NCI-H1417 treated with DMSO at 0.1 percent for 48 hours (cell line): ENCODE measurements around the gene MAP9.
"Not testable (repeated sequence)": the region's sequence is repeated elsewhere in the genome, so short reads cannot be mapped to it uniquely, and the experiment has no call there.

Experiments used
- DNase-seq: peaks from one replicate; lab custom pipeline; 2025; lab: John Stamatoyannopoulos, UW

The MAP9 gene

GRCh38 chr4:155342142-155342541, 34.6 kb downstream of the MAP9 start:
- no peak for DNase-seq

DNA sequence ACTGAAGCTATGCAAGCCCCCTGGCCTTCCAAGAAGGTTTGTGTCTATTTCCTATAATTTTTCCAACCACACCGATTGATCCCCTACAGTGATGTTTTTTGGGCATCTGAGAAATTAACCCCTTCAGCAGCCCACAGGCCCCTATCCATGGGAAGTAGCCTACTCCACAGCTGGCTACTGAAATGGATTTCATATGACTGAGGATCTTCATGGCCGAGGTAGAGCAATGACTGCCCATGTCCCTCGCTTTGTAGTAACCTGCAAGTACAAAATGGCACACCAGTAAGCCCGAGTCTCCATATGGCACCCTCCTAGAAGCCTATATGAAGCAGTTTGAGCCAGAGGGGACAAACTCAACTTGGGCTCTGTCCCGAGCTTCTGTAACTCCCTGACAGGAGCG, 36.8 kb downstream of the MAP9 start:
- no peak for DNase-seq

DNA sequence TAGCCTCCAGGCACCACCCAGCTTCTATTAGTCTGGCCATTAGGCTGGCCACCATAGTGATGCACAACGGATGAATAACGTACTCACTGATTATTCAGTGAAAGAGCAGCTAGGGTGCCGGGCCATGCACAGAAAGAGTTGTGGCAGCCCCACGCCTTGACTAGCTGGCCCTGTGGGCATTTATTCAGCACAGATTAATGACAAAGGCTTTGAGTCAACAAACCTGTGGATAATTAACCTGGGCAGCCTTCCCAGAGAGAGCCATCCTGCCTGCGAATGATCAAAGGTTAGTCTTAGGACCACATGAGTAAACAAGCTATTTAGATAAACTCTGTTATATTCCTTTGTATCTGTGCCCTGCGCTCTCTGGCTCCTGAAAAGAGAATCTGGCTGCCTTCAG, 37.2 kb downstream of the MAP9 start:
- no peak for DNase-seq

DNA sequence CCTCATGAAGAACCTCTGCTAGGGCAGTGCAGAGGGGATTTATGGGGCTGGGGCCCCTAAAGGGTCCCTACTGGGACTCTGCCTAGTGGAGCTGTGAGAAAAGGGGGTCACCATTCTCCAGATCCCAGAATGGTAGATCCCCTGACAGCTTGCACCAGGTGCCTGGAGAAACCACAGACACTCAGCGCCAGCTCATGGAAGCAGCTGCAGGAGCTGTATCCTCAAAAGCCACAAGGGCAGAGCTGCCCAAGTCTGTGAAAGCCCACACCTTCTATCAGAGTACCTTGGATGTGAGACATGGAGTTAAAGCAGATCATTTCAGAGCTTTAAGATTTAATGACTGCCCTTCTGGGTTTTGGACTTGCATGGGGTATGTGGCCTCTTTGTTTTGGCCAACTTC, 38.6 kb downstream of the MAP9 start:
- DNase-seq: no peak

GRCh38 chr4:155336242-155336641, 40.5 kb downstream of the MAP9 start:
- no peak for DNase-seq

DNA sequence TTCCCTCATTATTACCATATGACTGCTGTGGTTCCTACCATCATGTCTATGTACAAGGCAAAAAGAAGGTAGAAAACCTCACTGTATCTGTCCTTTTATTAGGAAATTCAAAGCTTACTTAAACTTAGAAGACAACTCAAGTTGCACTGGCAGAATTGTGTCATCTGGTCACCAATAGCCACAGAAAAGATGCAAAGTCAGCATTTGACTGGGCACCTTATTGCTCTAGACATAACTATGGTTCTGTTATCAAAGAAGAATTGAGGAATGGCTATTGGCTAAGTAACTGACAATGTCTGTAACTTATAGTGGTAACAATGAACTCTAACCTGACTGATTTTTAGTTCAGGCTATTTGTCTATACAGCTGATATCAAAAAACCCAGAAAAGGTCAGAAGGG, 45.3 kb downstream of the MAP9 start:
- no peak for DNase-seq

DNA sequence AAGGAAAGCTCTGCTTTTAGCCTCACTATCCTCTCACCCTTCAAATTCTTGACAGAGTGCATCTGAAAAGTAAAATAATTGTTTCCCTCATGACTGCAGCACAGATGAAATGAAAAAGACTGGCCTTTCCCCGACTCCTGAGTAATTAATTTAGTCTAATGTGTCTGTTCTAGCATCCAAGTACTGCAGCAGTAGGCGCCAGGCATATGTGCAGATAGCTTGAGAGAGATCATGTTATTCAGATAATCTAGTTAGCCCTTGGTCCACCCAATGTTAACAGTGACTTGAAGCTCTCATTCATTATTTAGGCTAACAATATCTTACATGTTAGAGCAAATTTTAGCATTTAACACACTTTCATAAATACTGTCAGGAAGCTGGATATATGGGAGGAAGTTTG, 54.0 kb downstream of the MAP9 start:
- DNase-seq: no peak

DNA sequence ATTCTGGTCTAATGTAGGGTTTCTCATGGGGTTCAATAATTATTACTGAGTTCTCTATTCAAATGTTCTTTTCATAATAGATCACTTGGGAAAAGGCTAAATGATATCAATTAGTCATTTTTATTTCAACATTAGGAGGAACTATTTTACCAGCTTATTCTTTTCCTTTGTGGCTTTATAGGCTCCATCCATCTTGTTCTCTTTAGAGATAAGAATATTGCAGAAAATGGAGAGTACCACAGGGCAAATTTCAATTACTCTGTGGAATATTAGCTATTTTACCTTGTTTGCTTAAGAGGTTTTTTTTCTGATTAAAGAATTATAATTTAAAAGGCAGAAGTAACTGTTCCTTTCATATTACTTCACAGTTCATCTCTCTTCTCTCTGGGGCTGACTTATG, 55.8 kb downstream of the MAP9 start:
- DNase-seq: no peak

DNA sequence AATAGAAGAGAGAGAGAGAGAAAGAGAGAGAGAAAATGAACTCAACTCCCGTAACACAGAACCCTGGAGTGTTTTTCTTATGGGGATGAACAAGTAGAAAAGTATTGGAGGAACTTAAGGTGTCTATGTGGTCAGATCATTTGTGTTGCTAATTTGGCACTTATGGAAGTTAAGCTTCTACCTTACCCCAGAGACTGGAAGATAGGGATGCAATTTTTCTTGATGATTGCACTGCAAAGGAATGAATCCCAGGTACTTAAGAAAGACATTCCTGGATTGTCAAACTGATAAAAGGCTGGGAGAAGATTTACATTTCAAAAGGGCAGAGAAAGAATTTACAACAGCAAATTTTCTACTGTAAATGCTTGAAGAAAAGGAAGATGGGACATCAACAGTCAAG, 57.2 kb downstream of the MAP9 start:
- DNase-seq: no peak

GRCh38 chr4:155312027-155312426, 64.7 kb downstream of the MAP9 start:
- DNase-seq: not testable (repeated sequence)

DNA sequence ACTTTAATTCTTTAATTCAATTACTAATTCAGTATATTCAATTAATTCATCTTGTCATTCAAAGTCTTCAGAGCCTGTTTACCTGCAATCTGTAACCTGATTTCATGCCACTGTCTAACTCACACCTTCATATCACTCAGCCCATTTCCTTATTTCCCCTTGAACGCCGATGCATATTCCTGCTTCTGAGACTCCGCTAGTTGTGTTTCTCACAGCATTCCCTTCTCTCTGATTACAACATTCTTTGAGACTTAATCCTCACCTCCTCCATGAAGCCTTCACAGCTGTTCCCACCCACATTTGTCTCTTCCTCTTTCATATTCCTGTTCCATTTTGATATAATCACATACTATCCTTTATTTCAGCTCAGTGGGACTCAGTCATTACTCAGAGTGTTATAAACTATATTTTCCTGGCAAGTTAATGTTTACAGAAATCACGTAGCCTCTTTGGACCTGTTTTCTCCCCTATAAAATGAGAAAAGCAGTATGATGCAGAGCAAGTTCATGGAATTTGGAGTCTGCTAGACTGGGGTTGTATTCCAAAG, 69.0 kb downstream of the MAP9 start:
- no peak for DNase-seq

GRCh38 chr4:155305619-155306018, 71.1 kb downstream of the MAP9 start:
- DNase-seq: no peak

GRCh38 chr4:155304375-155304774, 72.4 kb downstream of the MAP9 start:
- no peak for DNase-seq

DNA sequence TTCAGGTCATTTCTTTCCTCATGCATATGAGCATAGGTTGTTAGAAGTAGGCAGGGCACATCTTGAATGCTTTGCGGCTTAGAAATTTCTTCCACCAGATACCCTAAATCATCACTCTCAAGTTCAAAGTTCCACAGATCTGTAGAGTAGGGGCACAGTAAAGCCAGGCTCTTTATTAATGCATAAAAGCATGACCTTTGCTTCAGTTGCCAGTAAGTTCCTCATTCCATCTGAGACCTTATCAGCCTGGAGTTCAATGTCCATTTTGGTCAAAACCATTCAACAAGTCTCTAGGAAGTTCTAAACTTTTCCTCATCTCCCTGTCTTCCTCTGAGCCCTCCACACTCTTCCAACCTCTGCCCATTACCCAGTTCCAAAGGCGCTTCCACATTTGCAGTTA, 77.7 kb downstream of the MAP9 start:
- DNase-seq: no peak
